ENCODE measurements around the gene MORC2.

Gene MORC2

DNA sequence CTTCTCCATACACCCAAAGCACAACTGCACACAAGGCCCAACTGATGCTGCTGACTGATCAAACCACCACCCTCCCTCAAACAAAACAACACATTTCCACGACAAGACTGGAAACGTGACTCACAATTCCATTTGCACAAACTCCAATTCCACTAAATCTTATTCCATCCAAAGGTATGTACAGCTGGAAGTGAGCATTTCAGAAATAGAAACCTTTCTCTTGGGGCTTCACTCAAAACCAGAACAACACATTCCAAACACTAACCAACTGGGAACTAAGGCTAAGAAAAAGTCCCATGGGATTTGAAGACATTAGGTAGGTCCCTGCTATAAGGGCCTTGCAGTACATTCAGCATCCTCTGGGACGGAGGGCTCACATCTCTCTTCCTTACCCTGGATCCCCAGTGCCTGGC lies 19.6 kb downstream of the MORC2 start:
- no peak for DNase-seq

GRCh38 chr22:30947816-30948454 lies 20.6 kb downstream of the MORC2 start:
- no peak for DNase-seq

GRCh38 chr22:30947173-30947815 lies 21.3 kb downstream of the MORC2 start:
- DNase-seq: peak; percentile 57 to 67

DNA sequence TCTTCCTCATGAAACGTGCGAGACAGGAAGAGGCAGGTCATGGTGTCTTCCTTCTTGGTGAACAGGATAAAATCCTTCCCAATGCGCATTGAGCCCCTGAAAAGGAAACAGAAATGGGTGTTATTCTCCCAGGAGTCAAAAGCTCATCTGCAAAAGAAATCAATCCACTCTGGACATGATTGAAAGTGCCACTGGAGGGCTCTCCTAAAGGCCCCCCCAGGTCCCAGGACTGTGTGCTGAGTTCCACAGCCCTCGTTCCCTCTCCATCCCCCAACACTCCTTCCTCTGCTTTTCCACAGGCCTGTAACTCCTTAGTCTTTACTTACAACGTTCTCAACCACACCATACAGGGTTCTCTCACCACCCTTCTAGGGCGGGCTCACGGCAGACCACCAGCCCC lies 22.2 kb downstream of the MORC2 start:
- DNase-seq: no peak

DNA sequence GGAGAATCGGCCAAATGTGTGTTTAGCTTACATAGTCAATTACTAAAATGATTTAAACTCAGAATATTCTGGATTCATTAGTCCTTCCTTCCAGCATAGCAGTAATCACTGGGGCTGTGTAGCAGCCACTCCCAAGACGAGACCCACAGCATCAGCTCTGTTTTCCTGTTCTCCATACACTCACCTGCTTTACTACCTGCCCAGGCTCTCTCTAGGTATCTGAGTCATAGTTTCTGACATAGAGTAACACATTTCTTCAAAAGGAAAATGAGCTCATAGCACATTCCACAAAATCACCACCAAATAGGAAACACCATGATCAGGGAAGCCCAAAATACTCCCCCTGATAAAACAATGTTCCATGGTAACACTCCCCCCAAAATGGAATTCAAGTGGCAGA lies 22.9 kb downstream of the MORC2 start:
- no peak for DNase-seq

DNA sequence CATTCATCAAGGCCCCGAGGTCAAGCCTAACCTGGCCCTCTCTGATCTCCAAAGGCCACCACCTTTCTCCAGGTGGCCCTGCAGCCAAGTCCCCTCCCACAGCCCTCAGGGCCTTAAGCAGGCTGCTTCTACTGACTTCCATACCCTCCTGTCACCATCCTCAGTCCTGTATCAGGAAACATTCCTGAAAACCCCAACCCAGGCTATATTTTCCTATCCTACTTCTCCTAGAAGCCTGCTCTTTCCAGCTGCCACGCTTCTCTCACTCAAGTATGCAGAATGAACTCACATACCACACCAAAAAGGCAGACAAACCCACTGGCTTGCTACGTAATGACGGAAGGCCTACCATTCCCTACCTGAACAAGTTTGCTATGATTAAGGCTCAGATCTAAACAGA lies 23.6 kb downstream of the MORC2 start:
- DNase-seq: no peak

DNA sequence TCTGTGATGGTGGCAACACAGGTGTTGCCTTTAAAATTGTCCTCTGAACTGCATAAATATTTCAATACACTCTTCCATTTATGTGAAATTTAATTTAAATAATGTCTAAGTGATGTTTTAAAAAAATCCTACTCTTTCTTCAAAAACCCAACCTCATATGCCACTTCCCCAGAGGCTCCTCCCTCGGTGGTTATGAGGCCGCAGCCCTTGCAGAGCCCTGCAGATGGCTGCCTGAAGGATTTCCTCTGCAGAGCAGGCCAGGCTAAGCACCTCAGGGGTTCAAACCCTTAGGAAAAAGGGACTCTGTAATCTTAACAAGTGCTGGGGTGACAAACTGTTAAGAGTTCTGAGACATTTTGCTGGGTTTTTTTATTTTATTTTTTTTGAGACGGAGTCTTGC lies 25.2 kb downstream of the MORC2 start:
- DNase-seq: no peak

DNA sequence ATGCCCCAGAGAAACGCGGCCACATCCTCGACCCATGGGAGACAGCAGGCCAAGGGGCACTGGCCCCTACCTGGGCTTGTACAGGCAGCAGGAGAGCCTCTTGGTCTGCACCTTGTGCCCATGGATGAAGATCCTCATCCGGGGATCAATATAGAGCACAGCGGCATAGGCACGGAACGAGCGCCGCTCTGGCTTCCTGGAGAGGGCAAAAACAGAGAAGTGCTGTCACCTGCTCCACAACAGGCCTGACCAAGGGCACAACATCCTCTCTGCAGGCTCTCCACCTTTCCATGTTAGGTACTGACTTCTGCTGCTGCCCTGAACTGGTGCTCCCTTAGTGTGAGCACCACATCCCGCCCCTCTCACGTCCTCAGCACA lies 27.2 kb downstream of the MORC2 start:
- no peak for DNase-seq

DNA sequence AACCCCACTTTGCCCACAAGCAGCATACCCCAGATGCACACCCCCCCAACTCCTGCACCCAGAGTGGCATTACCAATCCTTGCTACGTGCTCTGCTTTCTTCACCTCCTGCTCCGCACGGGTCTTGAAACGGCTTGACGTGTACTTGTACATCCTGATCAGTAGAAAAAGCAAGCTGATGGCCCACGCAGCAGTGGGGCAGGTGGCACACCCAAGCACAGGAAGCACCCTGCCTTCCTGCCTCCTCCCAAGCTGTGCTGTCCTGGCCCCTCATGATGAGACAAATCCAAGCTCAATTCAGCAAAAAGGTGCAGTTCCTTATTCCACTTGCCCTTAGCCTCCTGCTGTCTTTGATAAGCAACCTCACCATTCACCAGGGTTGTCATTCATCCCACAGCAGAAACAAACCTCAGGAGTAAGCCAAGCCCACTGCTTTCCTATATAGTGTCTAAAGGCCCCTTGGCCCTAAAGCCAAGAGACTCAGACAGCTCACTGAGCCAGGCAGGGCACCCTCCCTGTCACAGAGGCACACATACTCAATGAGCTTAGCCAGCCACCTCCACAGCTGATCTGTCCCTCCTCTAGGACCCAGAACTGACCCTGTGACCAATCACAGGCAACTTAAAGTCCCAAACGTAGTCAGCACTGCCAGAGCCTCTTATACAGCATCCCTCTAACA lies 27.8 kb downstream of the MORC2 start:
- no peak for DNase-seq

- no peak for DNase-seq
These were observed 34.5 kb downstream of the MORC2 start for GRCh38 chr22:30934053-30934452.

- DNase-seq: no peak
These were observed 35.1 kb downstream of the MORC2 start for GRCh38 chr22:30933457-30933856.

DNA sequence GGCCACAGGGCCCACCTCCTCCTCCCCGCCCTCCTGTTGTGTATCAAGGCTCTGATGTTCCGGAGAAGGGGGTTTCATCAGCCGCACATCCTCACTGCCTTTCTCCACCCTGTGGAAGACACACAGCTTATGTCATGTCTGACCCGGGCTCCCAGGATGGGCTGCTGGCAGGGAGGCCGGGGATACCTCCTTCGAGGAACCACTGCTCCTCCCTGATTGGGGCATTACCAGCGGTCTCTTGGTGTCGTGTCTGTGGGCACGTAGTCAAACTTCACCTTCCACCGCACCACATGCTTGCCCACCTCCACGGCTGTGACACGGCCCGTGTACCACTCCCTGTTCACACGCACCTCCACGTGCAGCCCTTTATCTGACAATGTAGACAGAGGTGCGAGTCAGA lies 35.9 kb downstream of the MORC2 start:
- DNase-seq: no peak

DNA sequence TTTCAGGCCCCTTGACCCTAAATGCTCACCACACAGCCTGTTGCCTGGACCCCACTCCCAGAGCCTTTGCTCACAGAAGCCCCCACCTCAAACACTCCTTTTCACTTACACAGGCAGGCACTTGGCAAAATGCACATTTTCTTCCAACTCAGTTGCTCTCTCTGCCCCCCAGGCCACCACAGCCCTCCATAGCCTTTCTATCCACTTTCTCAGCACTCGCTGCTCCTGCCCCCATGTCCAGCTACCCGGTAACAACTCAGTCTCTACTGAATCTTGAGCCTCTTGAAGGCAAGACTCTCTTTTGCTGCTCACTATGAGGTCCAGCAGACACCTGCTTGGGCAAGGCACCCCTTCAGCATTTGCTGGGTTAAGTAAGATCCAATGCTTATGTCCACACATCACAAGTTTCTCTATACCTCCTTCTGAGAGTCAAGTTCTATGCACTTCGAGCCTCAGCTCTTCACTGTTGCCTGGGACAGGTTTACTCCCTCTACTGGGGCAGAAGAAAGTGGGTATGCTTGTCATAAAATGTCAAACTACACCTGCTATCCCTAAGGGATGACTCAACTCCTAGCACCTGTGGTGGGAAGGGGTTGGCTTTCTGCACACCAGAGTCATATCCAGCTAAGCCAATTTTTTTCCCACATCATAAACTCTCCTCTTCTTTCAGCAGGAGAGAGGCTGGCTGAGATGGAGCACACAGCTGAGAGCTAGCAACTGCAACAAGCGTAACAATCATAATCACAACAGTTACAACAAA lies 36.9 kb downstream of the MORC2 start:
- DNase-seq: no peak

DNA sequence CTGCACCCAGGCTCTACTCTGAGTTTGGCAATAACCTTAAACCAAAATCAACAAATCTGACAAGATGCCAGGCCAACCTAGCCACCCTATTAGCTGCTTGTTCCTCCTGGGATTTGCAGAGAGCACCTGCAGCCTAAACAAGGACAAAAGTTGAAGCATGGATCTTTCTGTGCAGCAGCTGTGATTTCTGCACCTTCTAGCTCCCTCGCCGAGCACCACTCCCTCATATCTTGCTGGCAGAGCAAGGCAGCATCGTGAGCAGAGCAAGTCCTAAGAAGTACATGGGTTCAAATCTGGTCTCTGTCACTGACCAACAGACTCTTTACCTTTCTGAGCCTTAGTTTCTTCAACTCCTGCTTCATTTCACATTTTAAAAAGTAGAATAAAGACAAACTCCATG lies 38.3 kb downstream of the MORC2 start:
- no peak for DNase-seq

DNA sequence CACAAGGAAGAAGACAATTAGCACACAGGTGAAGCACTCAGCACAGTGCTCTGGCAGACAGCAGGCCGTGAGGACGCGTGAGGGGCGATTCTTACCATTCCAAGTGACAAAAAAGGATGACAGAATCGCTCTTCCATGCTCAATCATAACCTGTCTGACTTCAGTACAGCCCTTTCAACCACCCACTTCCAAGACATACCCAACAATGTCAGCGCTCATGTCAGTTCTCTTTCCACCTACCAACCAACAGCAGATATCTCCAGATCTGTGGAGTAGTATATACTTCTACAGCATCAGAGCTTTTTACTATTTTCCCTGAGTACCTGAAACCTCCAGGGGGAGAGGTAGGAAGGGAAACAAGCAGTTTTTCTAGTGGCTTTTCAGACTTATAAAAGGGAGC lies 40.2 kb downstream of the MORC2 start:
- DNase-seq: no peak

DNA sequence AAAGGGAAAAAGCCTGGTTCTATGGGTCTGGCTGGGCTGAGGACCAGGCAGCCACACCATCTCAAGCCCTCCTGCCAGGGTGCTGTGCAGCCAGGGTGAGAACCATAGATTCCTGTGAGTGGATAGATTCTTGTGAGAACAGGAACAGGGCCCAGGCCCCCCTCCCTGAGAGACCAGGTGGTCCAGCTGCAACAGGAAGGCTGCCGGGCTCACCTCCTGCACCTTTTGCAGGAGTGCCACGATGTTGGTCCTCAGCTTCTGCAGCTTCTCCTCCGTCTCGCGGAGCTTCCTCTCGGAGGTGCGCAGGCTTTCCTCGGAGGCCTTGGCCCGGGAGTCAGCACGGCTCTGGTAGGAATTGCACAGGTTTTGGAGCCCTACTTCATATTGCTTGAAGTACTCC lies 40.8 kb downstream of the MORC2 start:
- no peak for DNase-seq

GRCh38 chr22:30926706-30927105 lies 41.9 kb downstream of the MORC2 start:
- no peak for DNase-seq

DNA sequence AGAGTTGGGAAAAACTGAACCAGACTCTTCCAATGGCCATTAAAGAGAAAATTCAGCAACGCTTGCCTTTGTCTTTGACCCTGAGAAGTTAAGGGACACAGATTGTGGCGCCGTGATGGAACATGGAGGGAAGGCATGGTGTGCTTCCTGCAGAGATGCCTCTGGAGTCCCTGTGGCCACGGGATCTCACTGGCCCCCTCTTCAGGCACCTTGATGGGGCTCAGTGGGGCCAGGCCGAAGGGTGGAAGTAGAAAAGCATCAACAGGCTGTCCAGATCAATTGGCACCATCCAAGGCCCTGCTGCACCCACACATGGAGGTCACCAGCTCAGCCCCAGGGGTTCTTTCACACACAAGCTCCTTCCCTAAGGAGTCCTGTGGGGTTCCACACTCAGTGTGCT lies 42.9 kb downstream of the MORC2 start:
- DNase-seq: no peak

DNA sequence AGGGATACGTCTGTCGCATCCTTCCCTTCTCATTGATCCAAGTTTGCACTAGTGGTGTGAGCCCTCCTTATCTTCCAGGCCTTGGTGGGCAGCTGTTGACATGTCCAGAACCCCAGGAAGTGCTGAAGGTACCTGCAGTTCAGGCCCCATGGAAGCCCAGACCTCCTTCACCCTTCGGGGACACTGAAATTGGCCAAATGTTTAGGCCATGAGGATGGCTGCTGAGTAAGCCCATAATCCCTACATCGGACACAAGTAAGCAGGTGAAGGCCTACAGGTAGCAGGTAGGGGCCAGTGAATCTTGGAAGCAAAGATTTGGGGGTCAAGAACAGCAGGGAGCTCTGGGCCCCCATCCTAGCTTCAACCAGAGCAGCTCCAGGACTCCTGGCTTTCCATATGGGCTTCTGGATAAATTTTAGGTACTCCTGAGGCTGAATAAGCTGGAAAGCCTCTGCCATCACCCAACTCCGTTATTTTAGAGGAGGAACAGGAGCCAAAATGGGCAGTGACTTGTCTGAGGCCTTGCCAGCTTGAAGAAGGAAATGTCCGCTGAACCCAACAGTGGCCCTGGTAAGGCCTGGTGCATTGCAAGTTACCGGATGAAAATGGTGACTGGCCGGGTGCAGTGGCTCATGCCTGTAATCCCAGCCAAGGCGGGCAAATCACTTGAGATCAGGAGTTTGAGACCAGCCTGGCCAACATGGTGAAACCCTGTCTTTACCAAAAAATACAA lies 45.2 kb downstream of the MORC2 start:
- no peak for DNase-seq

GRCh38 chr22:30922151-30922611 lies 46.4 kb downstream of the MORC2 start:
- DNase-seq: no peak

DNA sequence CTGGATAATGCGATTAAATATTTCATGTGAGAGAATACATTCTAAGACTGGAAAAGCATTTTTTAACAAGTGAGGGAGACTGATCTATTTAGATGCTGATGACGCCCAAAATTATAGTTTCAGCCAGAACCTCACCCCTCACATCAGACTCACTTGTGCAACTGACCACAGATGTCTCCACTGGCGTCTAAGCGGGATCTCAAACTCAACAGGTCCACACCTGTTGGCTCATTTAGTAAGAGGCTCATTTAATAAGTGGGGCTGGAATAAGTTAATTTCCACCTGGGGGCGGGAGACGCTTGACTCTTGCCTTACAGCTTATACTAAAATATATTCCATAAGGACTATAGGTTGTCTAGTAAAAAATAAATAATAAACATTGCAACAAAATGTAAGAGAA lies 47.5 kb downstream of the MORC2 start:
- no peak for DNase-seq

DNA sequence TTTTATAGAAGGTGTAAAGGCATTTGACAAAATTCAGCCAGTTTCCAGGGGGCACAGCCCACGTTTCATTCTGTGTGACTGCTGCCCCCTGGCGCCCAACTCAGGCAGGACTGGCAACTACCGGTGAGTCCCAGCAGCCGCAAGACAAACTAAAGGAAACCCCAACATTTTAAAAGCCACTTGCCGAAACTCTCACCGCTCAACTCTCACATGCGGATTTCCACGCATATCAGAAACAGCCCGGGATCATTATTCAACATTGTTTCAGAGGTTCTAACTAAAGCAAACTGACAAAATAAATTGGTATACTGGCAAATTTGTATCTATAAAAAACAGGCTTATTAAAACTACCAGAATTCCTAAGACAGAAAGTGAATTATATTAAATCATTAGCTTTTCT lies 48.2 kb downstream of the MORC2 start:
- peak; percentile 37 to 40 for DNase-seq

GRCh38 chr22:30919973-30920372 lies 48.6 kb downstream of the MORC2 start:
- no peak for DNase-seq

Data from NCI-H2081 (cell line).